Measurements from ENCODE around the gene DCN.

DNA sequence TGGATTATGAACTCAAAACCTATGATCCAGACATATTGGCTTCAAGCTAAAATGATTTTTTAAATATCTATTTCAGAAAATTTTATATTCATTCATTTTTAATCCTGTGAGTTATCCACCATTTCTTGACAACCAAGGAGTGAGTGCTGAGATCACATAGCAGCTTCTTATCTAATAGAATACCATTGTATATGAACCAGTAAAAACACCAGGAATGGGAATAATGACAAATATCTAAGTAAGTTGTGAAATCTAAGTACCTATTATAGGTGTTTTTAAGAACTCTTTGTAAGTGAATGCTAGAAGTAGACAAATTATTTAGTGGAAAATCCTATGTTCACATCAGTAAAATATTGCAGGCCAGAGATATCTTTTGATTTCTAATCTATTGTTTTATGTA is 79.5 kb downstream of the DCN start:
- TF ChIP-seq, protein P1, sequence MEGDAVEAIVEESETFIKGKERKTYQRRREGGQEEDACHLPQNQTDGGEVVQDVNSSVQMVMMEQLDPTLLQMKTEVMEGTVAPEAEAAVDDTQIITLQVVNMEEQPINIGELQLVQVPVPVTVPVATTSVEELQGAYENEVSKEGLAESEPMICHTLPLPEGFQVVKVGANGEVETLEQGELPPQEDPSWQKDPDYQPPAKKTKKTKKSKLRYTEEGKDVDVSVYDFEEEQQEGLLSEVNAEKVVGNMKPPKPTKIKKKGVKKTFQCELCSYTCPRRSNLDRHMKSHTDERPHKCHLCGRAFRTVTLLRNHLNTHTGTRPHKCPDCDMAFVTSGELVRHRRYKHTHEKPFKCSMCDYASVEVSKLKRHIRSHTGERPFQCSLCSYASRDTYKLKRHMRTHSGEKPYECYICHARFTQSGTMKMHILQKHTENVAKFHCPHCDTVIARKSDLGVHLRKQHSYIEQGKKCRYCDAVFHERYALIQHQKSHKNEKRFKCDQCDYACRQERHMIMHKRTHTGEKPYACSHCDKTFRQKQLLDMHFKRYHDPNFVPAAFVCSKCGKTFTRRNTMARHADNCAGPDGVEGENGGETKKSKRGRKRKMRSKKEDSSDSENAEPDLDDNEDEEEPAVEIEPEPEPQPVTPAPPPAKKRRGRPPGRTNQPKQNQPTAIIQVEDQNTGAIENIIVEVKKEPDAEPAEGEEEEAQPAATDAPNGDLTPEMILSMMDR (IDR thresholded peaks at IDR 0.05; ENCODE audit: low read depth, low read length, poor library complexity, severe bottlenecking), result no peak
- no peak for TF ChIP-seq EZH2phosphoT487 (IDR thresholded peaks at IDR 0.05; ENCODE audit: borderline replicate concordance, low read length)

All from DOHH2 (cell line).